ENCODE results near the gene TSHZ2. TPM values are rescaled to one million over a fixed set of nuclear protein-coding genes. Genes with fewer than 3 reads are reported as not detected.

The TSHZ2 gene
- total RNA-seq, 3 donors from 2014 or later (not counting 1 experiment from before 2014, with no cell fraction given): 1.8 to 1.9 TPM; not detected in 1

DNA sequence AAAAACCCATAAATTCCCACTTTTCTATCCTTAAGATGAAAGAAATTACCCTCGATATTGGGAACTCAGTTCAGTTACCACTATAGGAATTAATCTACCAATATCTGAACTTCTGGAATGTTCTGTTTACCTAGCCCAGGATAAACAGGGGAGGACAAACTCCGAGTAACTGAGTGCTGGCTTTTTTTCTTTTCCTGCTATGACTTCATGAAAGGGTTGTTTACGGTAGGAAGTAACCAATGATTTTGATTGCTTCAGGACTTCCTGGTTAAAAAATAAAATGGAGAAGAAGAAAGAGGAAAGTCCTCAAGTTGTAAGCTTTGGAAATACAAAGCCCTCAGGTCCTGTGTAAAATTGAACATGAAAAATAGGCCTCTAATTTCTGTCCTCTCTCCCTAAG, 453.8 kb downstream of the TSHZ2 start:
- no peak for TF ChIP-seq CTCF (IDR thresholded peaks at IDR 0.05)
- H3K27me3 ChIP-seq (ENCODE audit: control insufficient read depth, insufficient read depth, low read length): no peaks in the 10 kb centered on the region
- Mint-ChIP-seq H3K9me3 (no peaks in the 10 kb centered on the region), H3K36me3 (no peaks in the 10 kb centered on the region), H3K4me3 (no peak overlapping the region), H3K4me1 (no peaks in the 10 kb centered on the region), H3K27me3 (ENCODE audit: low read depth in 2 of 2) (peaks cover 14 to 45% of the 10 kb centered on the region in 2 donors), H3K27ac (no peak overlapping the region)
- ATAC-seq (no peak), DNase-seq (no peak)
- no peaks in the 10 kb centered on the region for H3K36me3 ChIP-seq (ENCODE audit: control insufficient read depth, insufficient read depth, low read length)
- 50% methylated on average over 3 of the region's 3 CpGs for WGBS (ENCODE audit: insufficient coverage)
- intact Hi-C loops (cut with micrococcal nuclease): no loop called here
- H3K9me3 ChIP-seq (ENCODE audit: control insufficient read depth, insufficient read depth, low read length): no peaks in the 10 kb centered on the region
- H3K4me3 ChIP-seq (ENCODE audit: low read length): no peak overlapping the region
- H3K4me1 ChIP-seq (ENCODE audit: control insufficient read depth, insufficient read depth, low read length): no peaks in the 10 kb centered on the region
- H3K27ac ChIP-seq (ENCODE audit: low read length): no peak overlapping the region

- Histone ChIP-seq H3K27ac (ENCODE audit: low read length) (no peak overlapping the region), H3K27me3 (ENCODE audit: control insufficient read depth, insufficient read depth, low read length) (no peaks in the 10 kb centered on the region), H3K4me3 (ENCODE audit: low read length) (no peak overlapping the region), H3K9me3 (ENCODE audit: control insufficient read depth, insufficient read depth, low read length) (no peaks in the 10 kb centered on the region), H3K4me1 (ENCODE audit: control insufficient read depth, insufficient read depth, low read length) (no peaks in the 10 kb centered on the region), H3K36me3 (ENCODE audit: control insufficient read depth, insufficient read depth, low read length) (no peaks in the 10 kb centered on the region)
- Mint-ChIP-seq H3K4me1 (no peaks in the 10 kb centered on the region), H3K36me3 (no peaks in the 10 kb centered on the region), H3K27ac (no peak overlapping the region), H3K27me3 (ENCODE audit: low read depth in 2 of 2) (peaks cover 14 to 45% of the 10 kb centered on the region in 2 donors), H3K4me3 (no peak overlapping the region), H3K9me3 (no peaks in the 10 kb centered on the region)
- intact Hi-C loops (cut with micrococcal nuclease): no loop called here
- DNase-seq (no peak), ATAC-seq (no peak)
- no peak for TF ChIP-seq CTCF (IDR thresholded peaks at IDR 0.05)
- WGBS (ENCODE audit: insufficient coverage): 88% methylated on average over 5 of the region's 6 CpGs
Observed at GRCh38 chr20:53426766-53427312, 454.7 kb downstream of the TSHZ2 start.

DNA sequence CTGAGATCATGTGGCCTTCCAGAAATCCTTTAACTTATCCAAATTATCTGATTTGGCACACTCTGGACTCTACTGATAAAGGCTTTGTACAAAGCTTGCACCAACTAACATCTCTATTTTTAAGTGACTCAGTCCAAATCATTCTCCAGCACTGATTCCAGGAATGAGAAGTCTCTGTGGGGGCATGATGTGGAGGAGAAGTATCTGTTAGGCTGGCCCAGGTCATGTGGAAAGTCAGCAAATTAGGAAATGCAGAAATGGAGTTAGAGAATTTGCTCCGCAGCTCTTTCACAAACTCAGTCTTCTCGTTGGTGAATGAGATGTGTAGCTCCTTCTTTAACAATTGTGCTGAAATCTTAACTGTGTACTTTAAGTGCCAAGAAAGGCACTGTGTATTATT, 455.8 kb downstream of the TSHZ2 start:
- H3K27me3 Mint-ChIP-seq (ENCODE audit: low read depth in 2 of 2): peaks cover 14 to 55% of the 10 kb centered on the region in 2 donors
- Histone ChIP-seq H3K36me3 (ENCODE audit: control insufficient read depth, insufficient read depth, low read length) (no peaks in the 10 kb centered on the region), H3K4me3 (ENCODE audit: low read length) (no peak overlapping the region), H3K27me3 (ENCODE audit: control insufficient read depth, insufficient read depth, low read length) (no peaks in the 10 kb centered on the region), H3K4me1 (ENCODE audit: control insufficient read depth, insufficient read depth, low read length) (no peaks in the 10 kb centered on the region), H3K27ac (ENCODE audit: low read length) (no peak overlapping the region), H3K9me3 (ENCODE audit: control insufficient read depth, insufficient read depth, low read length) (no peaks in the 10 kb centered on the region)
- no peak overlapping the region for H3K4me3 Mint-ChIP-seq
- H3K36me3 Mint-ChIP-seq: no peaks in the 10 kb centered on the region
- no peak for TF ChIP-seq CTCF (IDR thresholded peaks at IDR 0.05)
- WGBS (ENCODE audit: insufficient coverage): 83% methylated on average over 2 of the region's 2 CpGs
- intact Hi-C loops (cut with micrococcal nuclease): no loop called here
- H3K27ac Mint-ChIP-seq: no peak overlapping the region
- ATAC-seq: no peak
- no peaks in the 10 kb centered on the region for H3K4me1 Mint-ChIP-seq
- no peaks in the 10 kb centered on the region for H3K9me3 Mint-ChIP-seq
- DNase-seq: no peak

DNA sequence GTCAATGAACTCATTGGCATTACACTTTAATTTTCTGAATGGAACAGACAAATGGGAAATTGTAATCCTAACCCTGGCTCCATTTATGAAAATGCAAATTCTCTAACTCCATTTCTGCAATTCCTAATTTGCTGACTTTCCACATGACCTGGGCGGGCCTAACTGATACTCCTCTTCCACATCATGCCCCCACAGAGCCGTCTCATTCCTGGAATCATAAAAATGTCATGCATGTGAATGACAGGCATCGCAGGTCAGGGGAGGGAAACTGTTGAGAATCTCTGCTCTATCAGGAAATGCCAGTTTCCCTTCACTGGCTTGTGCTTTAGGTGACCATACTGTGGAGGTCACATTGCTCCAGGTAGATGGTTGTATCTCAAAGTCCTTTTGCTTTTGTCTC, 456.4 kb downstream of the TSHZ2 start:
- Histone ChIP-seq H3K36me3 (ENCODE audit: control insufficient read depth, insufficient read depth, low read length) (no peaks in the 10 kb centered on the region), H3K4me3 (ENCODE audit: low read length) (no peak overlapping the region), H3K27me3 (ENCODE audit: control insufficient read depth, insufficient read depth, low read length) (no peaks in the 10 kb centered on the region), H3K4me1 (ENCODE audit: control insufficient read depth, insufficient read depth, low read length) (no peaks in the 10 kb centered on the region), H3K9me3 (ENCODE audit: control insufficient read depth, insufficient read depth, low read length) (no peaks in the 10 kb centered on the region), H3K27ac (ENCODE audit: low read length) (no peak overlapping the region)
- TF ChIP-seq CTCF (IDR thresholded peaks at IDR 0.05): no peak
- no peak overlapping the region for H3K27ac Mint-ChIP-seq
- intact Hi-C loops (cut with micrococcal nuclease): no loop called here
- H3K27me3 Mint-ChIP-seq (ENCODE audit: low read depth in 2 of 2): peaks cover 16 to 54% of the 10 kb centered on the region in 2 donors
- no peaks in the 10 kb centered on the region for H3K4me1 Mint-ChIP-seq
- 44% methylated on average over 3 of the region's 3 CpGs for WGBS (ENCODE audit: insufficient coverage)
- no peaks in the 10 kb centered on the region for H3K36me3 Mint-ChIP-seq
- DNase-seq (no peak), ATAC-seq (no peak)
- no peak overlapping the region for H3K4me3 Mint-ChIP-seq
- no peaks in the 10 kb centered on the region for H3K9me3 Mint-ChIP-seq
